CD8-positive, alpha-beta memory T cell (primary cell): ENCODE results near the gene PDZRN4. TPM values are rescaled to one million over a fixed set of nuclear protein-coding genes. Genes with fewer than 3 reads are reported as not detected.
A peak's percentile ranks its signal among the peaks of the same experiment; 100 is the strongest.
"Not testable (repeated sequence)": the region's sequence is repeated elsewhere in the genome, so short reads cannot be mapped to it uniquely, and the experiment has no call there.

Experiments
- CTCF ChIA-PET: fragments of 350-600 bp; sonication (Branson Sonifier 250); formaldehyde crosslinking; loops from one replicate; lab custom pipeline; 2021; ENCODE audit warnings: antibody characterized with exemption; lab: Charles Lee
- POLR2A ChIA-PET: fragments of 350-600 bp; sonication (Branson Sonifier 250); formaldehyde crosslinking; loops from one replicate; lab custom pipeline; 2021; ENCODE audit warnings: antibody characterized with exemption; lab: Charles Lee
- DNase-seq, 5 donors: peaks; one replicate each; pipeline versions ENCODE4 v3.0.0 to v3.0.0-alpha.2; 2020 to 2022; ENCODE audit warnings: mixed read lengths in 1 of 5
- H3K27ac ChIP-seq: one replicate; pipeline ENCODE4 v1.7.0; 2013; ENCODE audit warnings: low read depth, mild to moderate bottlenecking, low read length, moderate library complexity
- H3K27me3 ChIP-seq: 2 replicates; pipeline ENCODE4 v1.7.0; 2013; ENCODE audit warnings: low read length, mild to moderate bottlenecking; ENCODE audit not compliant: insufficient read depth, poor library complexity, severe bottlenecking
- H3K36me3 ChIP-seq: 2 replicates; pipeline ENCODE4 v1.7.0; 2013; ENCODE audit warnings: mild to moderate bottlenecking, low read length, moderate library complexity; ENCODE audit not compliant: insufficient read depth
- H3K4me1 ChIP-seq: 2 replicates; pipeline ENCODE4 v1.7.0; 2013; ENCODE audit warnings: mild to moderate bottlenecking, low read length, moderate library complexity; ENCODE audit not compliant: insufficient read depth
- H3K4me3 ChIP-seq: 2 replicates; pipeline ENCODE4 v1.7.0; 2013; ENCODE audit warnings: mild to moderate bottlenecking, low read length
- H3K9me3 ChIP-seq: 2 replicates; pipeline ENCODE4 v1.7.0; 2013; ENCODE audit warnings: mild to moderate bottlenecking, low read length
- H3K27ac Mint-ChIP-seq, 8 donors: one replicate each; pipeline ENCODE4 v1.8.0; 2020 to 2021; ENCODE audit warnings: mixed read lengths in 8 of 8, mild to moderate bottlenecking in 6 of 8, inconsistent platforms in 3 of 8, moderate library complexity in 3 of 8
- H3K27me3 Mint-ChIP-seq, 2 donors: one replicate each; pipeline ENCODE4 v1.8.0; 2020 to 2021; ENCODE audit warnings: mixed read lengths in 2 of 2, mild to moderate bottlenecking in 1 of 2, moderate library complexity in 1 of 2
- H3K36me3 Mint-ChIP-seq, 3 donors: one replicate each; pipeline ENCODE4 v1.8.0; 2020 to 2021; ENCODE audit warnings: mixed read lengths in 3 of 3, inconsistent platforms in 1 of 3, mild to moderate bottlenecking in 1 of 3
- H3K4me1 Mint-ChIP-seq, 3 donors: one replicate each; pipeline ENCODE4 v1.8.0; 2020 to 2021; ENCODE audit warnings: mixed read lengths in 3 of 3, inconsistent platforms in 1 of 3, mild to moderate bottlenecking in 1 of 3
- H3K4me3 Mint-ChIP-seq, 7 donors: one replicate each; pipeline ENCODE4 v1.8.0; 2020 to 2021; ENCODE audit warnings: mixed read lengths in 7 of 7, mild to moderate bottlenecking in 6 of 7, moderate library complexity in 4 of 7, inconsistent platforms in 2 of 7
- H3K9me3 Mint-ChIP-seq, 5 donors: one replicate each; pipeline ENCODE4 v1.8.0; 2020 to 2022; ENCODE audit warnings: mixed read lengths in 5 of 5, mild to moderate bottlenecking in 3 of 5, moderate library complexity in 2 of 5, inconsistent platforms in 1 of 5
- polyA plus RNA-seq: library from polyadenylated mRNA; unstranded; fragments of 300-500 nt; fragmentation: Illumina TruSeq; gene quantifications from one replicate; pipeline ENCODE4 v1.2.3, GENCODE V29; 2021
- total RNA-seq, 2 experiments: library from RNA; stranded (reverse); gene quantifications; one replicate each; pipeline ENCODE4 v1.2.3, GENCODE V29; 2021

The PDZRN4 gene
- total and polyA plus RNA-seq, 3 experiments from 2014 or later, result not detected

DNA sequence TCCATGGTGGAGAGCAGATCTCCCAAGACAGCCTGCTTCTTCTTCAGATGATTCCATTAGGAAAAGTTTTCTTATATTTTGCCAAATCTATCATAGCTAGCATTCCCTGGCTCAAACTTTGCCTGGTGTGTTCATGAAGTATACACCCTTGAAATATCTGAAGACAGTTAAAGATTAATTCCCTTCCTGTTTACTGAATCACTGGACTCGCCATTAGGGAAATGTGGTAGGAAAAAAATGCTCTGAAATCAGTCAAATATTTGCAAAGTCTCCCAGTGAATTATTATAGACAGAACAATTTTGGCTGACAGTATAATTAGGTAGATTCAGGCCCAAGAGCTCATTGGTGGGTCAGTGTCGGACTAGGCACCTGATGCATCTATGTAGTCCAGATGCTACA is 86.5 kb downstream of the PDZRN4 start:
- Histone ChIP-seq H3K4me1 (no peaks in the 10 kb centered on the region), H3K4me3 (no peak overlapping the region), H3K27ac (no peak overlapping the region), H3K9me3 (no peaks in the 10 kb centered on the region), H3K27me3 (no peaks in the 10 kb centered on the region), H3K36me3 (no peaks in the 10 kb centered on the region)
- Mint-ChIP-seq H3K9me3 (no peaks in the 10 kb centered on the region), H3K4me1 (no peaks in the 10 kb centered on the region), H3K27me3 (peaks cover 0 to 18% of the 10 kb centered on the region in 2 donors), H3K4me3 (no peak overlapping the region), H3K36me3 (no peaks in the 10 kb centered on the region), H3K27ac (no peak overlapping the region)
- ChIA-PET POLR2A (no interaction called here), CTCF (no interaction called here)
- DNase-seq, result no peak

DNA sequence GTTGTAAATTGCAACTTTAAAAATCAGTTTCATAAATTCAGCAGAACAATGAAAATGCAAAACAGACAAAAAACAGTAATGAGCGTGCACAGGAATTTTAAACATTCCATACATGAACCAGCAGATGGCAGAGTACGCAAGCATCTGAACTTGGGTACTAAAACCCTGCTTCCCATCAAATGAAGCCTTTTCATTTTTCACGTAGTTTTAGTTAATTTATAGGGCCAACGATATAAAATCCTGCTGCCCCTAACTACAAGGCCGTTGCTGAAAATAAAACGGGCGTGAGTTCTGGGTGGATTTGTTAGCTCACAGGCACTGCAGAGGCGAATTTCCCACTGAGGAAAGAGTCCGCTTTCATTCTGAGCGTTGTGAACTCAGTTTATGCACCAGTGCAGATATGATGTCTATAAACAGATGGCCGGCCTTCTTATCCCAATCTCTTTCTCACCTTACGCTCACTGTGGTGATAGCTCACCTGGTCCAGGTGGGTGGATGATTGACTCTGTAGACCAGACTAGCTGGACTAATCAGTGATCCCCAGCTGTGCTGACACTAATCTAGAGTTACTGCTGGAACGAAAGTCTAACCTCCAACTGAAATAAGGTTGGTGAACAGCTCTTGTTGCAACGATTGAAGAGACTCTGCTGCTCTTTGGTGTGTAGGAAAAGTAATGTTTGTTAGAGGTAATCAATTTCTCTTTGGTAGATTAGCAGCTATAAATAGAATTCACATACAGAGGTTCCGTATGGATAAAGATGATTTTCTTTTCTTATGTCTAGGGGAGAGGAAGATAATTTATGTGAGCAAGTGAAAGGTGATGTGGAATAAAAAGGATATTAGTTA is 89.2 kb downstream of the PDZRN4 start:
- no peaks in the 10 kb centered on the region for H3K36me3 Mint-ChIP-seq
- Histone ChIP-seq H3K27me3 (no peaks in the 10 kb centered on the region), H3K4me1 (no peaks in the 10 kb centered on the region), H3K4me3 (no peak overlapping the region), H3K27ac (no peak overlapping the region), H3K36me3 (no peaks in the 10 kb centered on the region), H3K9me3 (no peaks in the 10 kb centered on the region)
- no peaks in the 10 kb centered on the region for H3K9me3 Mint-ChIP-seq
- ChIA-PET CTCF (interaction anchor here (0.8 to 1.0 kb wide), 2 partner anchors 746 to 1055 kb away, joined by 3 read pairs; no protein-coding TSS in a partner anchor), POLR2A (no interaction called here)
- H3K27me3 Mint-ChIP-seq, result peaks cover 0 to 16% of the 10 kb centered on the region in 2 donors
- no peak overlapping the region for H3K4me3 Mint-ChIP-seq
- H3K4me1 Mint-ChIP-seq, result no peaks in the 10 kb centered on the region
- DNase-seq, result no peak
- no peak overlapping the region for H3K27ac Mint-ChIP-seq

DNA sequence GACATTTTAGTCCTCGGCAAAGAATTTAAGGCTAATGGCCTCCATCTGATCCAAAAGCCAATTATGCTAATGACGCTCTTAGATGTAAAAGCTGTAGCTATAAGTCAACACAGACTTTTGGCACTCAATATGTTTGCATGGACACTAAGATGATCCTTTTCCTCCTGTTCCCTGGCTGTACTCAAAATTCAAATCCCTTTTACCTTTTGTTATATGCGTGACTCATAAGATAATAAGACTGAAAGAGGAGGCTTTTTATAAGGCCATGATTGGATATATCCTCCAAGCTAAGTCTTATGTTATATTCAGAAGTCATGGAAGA is 89.8 kb downstream of the PDZRN4 start:
- no peak overlapping the region for H3K4me3 ChIP-seq
- H3K27ac ChIP-seq, result no peak overlapping the region
- Mint-ChIP-seq H3K4me3 (no peak overlapping the region), H3K27me3 (peaks cover 0 to 13% of the 10 kb centered on the region in 2 donors), H3K4me1 (no peaks in the 10 kb centered on the region), H3K27ac (no peak overlapping the region), H3K9me3 (no peaks in the 10 kb centered on the region), H3K36me3 (no peaks in the 10 kb centered on the region)
- H3K9me3 ChIP-seq, result no peaks in the 10 kb centered on the region
- H3K27me3 ChIP-seq, result no peaks in the 10 kb centered on the region
- no peaks in the 10 kb centered on the region for H3K36me3 ChIP-seq
- ChIA-PET POLR2A (no interaction called here), CTCF (interaction anchor here (0.8 to 1.0 kb wide), 2 partner anchors 746 to 1054 kb away, joined by 3 read pairs; no protein-coding TSS in a partner anchor)
- no peaks in the 10 kb centered on the region for H3K4me1 ChIP-seq
- no peak for DNase-seq

DNA sequence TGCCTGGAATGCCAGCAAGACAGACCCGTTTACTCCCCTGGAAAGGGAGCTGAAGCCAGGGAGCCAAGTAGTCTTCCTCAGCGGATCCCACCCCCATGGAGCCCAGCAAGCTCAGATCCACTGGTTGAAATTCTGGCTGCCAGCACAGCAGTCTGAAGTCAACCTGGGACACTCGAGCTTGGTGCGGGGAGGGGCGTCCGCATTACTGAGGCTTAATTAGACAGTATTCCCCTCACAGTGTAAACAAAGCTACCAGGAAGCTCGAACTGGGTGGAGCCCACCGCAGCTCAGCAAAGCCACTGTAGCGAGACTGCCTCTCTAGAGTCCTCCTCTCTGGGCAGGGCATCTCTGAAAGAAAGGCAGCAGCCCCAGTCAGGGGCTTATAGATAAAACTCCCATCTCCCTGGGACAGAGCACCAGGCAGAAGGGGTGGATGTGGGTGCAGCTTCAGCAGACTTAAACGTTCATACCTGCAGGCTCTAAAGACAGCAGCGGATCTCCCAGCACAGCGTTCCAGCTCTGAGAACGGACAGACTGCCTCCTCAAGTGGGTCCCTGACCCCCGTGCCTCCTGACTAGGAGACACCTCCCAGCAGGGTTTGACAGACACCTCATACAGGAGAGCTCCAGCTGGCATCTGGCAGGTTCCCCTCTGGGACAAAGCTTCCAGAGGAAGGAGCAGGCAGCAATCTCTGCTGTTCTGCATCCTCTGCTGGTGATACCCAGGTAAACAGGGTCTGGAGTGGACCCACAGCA is 92.4 kb downstream of the PDZRN4 start:
- H3K9me3 Mint-ChIP-seq, CTCF ChIA-PET: not testable (repeated sequence)

DNA sequence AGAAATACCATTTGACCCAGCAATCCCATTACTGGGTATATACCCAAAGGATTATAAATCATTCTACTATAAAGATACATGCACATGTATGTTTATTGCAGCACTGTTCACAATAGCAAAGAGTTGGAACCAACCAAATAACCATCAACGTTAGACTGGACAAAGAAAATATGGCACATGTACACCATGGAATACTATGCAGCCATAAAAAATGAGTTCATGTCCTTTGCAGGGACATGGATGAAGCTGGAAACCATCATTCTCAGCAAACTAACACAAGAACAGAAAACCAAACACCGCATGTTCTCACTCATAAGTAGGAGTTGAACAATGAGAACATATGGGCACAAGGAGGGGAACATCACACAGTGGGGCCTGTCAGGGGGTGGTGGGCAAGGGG is 97.3 kb downstream of the PDZRN4 start:
- H3K27ac Mint-ChIP-seq, H3K4me1 Mint-ChIP-seq, H3K9me3 ChIP-seq, DNase-seq, POLR2A ChIA-PET, H3K27me3 Mint-ChIP-seq, H3K27ac ChIP-seq, H3K9me3 Mint-ChIP-seq, H3K4me1 ChIP-seq, CTCF ChIA-PET, H3K4me3 ChIP-seq, H3K36me3 Mint-ChIP-seq, H3K36me3 ChIP-seq, H3K27me3 ChIP-seq, H3K4me3 Mint-ChIP-seq: not testable (repeated sequence)

More for the DNA sequence above, 92.4 kb downstream of the PDZRN4 start:
- H3K4me1 ChIP-seq, DNase-seq, H3K36me3 Mint-ChIP-seq, H3K4me3 Mint-ChIP-seq, H3K27ac ChIP-seq, H3K27me3 ChIP-seq, H3K9me3 ChIP-seq, H3K4me3 ChIP-seq, H3K4me1 Mint-ChIP-seq, POLR2A ChIA-PET, H3K27ac Mint-ChIP-seq, H3K36me3 ChIP-seq: not testable (repeated sequence)
- H3K27me3 Mint-ChIP-seq, result peaks cover 0 to 11% of the 10 kb centered on the region in 2 donors

DNA sequence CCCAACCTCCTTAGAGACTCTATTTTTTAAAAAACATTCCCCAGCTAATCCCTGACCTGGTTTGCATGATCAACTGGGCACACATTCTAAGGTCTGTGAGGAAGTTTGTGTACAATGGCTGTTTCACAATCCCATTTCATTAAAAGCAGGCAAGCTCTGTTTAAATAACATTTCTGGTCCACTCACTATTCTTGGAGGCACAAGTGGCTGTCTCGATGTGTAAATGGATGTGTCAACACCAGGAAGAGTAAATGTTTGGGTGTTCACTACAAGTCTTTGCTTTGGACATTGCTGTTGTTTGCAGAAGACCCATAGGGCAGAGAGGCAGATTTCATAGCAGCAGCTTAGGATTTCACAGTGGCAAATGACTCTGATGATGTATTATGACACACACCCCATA is 98.3 kb downstream of the PDZRN4 start:
- no peak for DNase-seq
- ChIA-PET CTCF (no interaction called here), POLR2A (no interaction called here)
- no peaks in the 10 kb centered on the region for H3K36me3 Mint-ChIP-seq
- H3K4me3 Mint-ChIP-seq, result no peak overlapping the region
- Histone ChIP-seq H3K27me3 (no peaks in the 10 kb centered on the region), H3K27ac (no peak overlapping the region), H3K4me3 (no peak overlapping the region), H3K36me3 (no peaks in the 10 kb centered on the region), H3K4me1 (no peaks in the 10 kb centered on the region), H3K9me3 (no peaks in the 10 kb centered on the region)
- H3K27ac Mint-ChIP-seq, result peak overlapping the region in 1 of 8 donors; percentile 51
- no peaks in the 10 kb centered on the region for H3K4me1 Mint-ChIP-seq
- H3K27me3 Mint-ChIP-seq, result no peaks in the 10 kb centered on the region
- H3K9me3 Mint-ChIP-seq, result no peaks in the 10 kb centered on the region

DNA sequence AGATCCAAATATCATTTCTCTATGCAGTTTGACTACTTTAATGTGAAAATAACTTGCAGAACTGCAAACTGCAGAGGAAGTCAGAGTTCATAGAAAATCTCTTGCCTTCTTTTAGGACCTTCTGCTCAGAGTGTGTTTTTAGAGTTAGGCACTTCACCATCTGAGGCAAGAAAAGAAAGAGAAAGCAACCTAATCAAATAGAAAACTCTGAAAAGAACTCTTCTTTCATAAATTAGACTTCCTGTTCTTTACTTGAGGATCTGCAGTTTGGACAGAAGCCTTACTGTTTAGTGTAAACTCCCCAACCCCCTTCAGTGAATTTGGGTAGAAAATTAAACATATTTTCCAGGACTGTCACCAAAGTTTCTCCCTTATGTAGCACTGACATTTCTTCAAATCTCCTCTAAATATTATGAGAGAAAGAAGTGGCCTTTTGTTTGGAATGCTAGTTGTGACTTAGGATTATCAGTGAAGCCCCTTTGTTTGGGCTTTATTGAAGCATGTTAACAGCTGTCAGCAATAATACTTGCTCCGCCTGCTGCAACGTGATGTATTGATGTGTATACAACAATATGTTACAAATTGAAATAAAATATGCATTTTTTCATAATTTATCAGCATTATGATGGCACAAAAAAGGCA is 99.5 kb downstream of the PDZRN4 start:
- POLR2A ChIA-PET, result no interaction called here
- no peak overlapping the region for H3K27ac ChIP-seq
- H3K4me3 Mint-ChIP-seq, result no peak overlapping the region

More for the DNA sequence above, 99.5 kb downstream of the PDZRN4 start:
- H3K27me3 Mint-ChIP-seq, result no peaks in the 10 kb centered on the region
- no peaks in the 10 kb centered on the region for H3K27me3 ChIP-seq
- H3K36me3 ChIP-seq, result no peaks in the 10 kb centered on the region
- H3K4me3 ChIP-seq, result no peak overlapping the region
- H3K9me3 Mint-ChIP-seq, result no peaks in the 10 kb centered on the region
- no peak for DNase-seq
- no peaks in the 10 kb centered on the region for H3K4me1 Mint-ChIP-seq
- no peaks in the 10 kb centered on the region for H3K36me3 Mint-ChIP-seq
- CTCF ChIA-PET, result no interaction called here
- no peak overlapping the region for H3K27ac Mint-ChIP-seq
- no peaks in the 10 kb centered on the region for H3K4me1 ChIP-seq
- H3K9me3 ChIP-seq, result no peaks in the 10 kb centered on the region
